GM12878 (cell line): Measurements from ENCODE around the gene NHEJ1.

Source experiments
- EP300 ChIP-seq, 2 experiments: fragments of 150-350 bp in 1 of 2; IDR thresholded peaks; 2 replicates each; pipeline ENCODE4 v1.6.1; 2011 to 2012; ENCODE audit warnings: low read depth in 2 of 2, low read length in 2 of 2, borderline replicate concordance in 1 of 2, improper control_type of control experiment in 1 of 2, inconsistent platforms in 1 of 2; ENCODE audit not compliant: control insufficient read depth in 1 of 2
- HDAC2 ChIP-seq: fragments of 200-600 bp; sonication (generic); IDR thresholded peaks from 2 replicates; pipeline ENCODE4 v1.6.1; 2017
- JUND ChIP-seq: IDR thresholded peaks from 2 replicates; pipeline ENCODE4 v1.6.1; 2012; ENCODE audit warnings: low read depth, mild to moderate bottlenecking, low read length, improper control_type of control experiment, moderate library complexity
- NR2C2 ChIP-seq: IDR thresholded peaks from 2 replicates; pipeline ENCODE4 v1.6.1; 2011; ENCODE audit warnings: borderline replicate concordance, low read depth; ENCODE audit not compliant: control insufficient read depth, insufficient read length
- POLR2A ChIP-seq: IDR thresholded peaks from 2 replicates; pipeline ENCODE4 v1.6.1; 2011; ENCODE audit warnings: low read depth, mild to moderate bottlenecking, low read length
- RAD51 ChIP-seq: fragments of 450-650 bp; IDR thresholded peaks from 2 replicates; pipeline ENCODE4 v1.6.1; 2016; ENCODE audit warnings: moderate library complexity, mild to moderate bottlenecking, inconsistent platforms
- STAT1 ChIP-seq: fragments of 450-650 bp; conservative IDR thresholded peaks from 2 replicates; pipeline ENCODE4 v1.6.1; 2014; ENCODE audit warnings: antibody characterized with exemption, mild to moderate bottlenecking
- ZZZ3 ChIP-seq: IDR thresholded peaks from 2 replicates; pipeline ENCODE4 v1.6.1; 2011; ENCODE audit warnings: low read depth; ENCODE audit not compliant: control insufficient read depth, insufficient read length
- TF ChIP-seq, protein P1 (sequence below): IDR thresholded peaks from 2 replicates; pipeline ENCODE4 v1.6.1; 2012; ENCODE audit warnings: low read depth, low read length, improper control_type of control experiment
- TF ChIP-seq, protein P2 (sequence below): IDR thresholded peaks from 2 replicates; pipeline ENCODE4 v1.6.1; 2012; ENCODE audit warnings: low read length, inconsistent platforms
- TF ChIP-seq, protein P3 (sequence below), 3 experiments: IDR thresholded peaks in 2 of 3; conservative IDR thresholded peaks in 1 of 3; 2 replicates each; pipeline ENCODE4 v1.5.1; 2011; ENCODE audit warnings: low read depth in 3 of 3, low read length in 3 of 3, mild to moderate bottlenecking in 3 of 3, control low read depth in 2 of 3, moderate library complexity in 2 of 3, inconsistent platforms in 1 of 3, mixed read lengths in 1 of 3; ENCODE audit not compliant: control insufficient read depth in 2 of 3, insufficient read depth in 1 of 3; ENCODE audit errors: extremely low read depth in 1 of 3

DNA sequence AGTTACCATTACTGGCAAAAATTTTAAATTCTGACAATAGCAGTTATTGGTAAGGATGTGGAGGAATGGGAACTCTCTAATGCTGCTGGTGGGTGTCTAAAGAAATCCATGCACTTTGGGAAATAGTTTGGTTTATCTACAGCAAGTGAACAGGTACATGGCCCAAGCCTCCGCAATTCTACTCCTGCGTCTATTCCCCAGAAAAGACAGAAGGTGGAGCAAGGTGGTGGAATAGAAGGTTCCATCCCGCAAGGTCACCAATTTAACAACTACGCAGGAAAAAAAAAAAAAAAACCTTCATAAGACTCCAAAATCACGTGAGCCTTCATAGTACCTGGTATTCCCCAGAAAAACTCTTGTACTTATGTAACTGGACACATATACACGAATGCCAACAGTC lies 125.8 kb downstream of the NHEJ1 start:
- no peak for TF ChIP-seq EP300 (IDR thresholded peaks at IDR 0.05; ENCODE audit: borderline replicate concordance in 1 of 2, control insufficient read depth in 1 of 2, low read depth in 2 of 2, low read length in 2 of 2)
- no peak for TF ChIP-seq JUND
- TF ChIP-seq POLR2A = no peak
- TF ChIP-seq HDAC2 = no peak
- TF ChIP-seq STAT1 = no peak
- no peak for TF ChIP-seq RAD51
- TF ChIP-seq, protein P1, sequence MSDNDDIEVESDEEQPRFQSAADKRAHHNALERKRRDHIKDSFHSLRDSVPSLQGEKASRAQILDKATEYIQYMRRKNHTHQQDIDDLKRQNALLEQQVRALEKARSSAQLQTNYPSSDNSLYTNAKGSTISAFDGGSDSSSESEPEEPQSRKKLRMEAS = no peak
- no peak for TF ChIP-seq ZZZ3
- TF ChIP-seq, protein P2, sequence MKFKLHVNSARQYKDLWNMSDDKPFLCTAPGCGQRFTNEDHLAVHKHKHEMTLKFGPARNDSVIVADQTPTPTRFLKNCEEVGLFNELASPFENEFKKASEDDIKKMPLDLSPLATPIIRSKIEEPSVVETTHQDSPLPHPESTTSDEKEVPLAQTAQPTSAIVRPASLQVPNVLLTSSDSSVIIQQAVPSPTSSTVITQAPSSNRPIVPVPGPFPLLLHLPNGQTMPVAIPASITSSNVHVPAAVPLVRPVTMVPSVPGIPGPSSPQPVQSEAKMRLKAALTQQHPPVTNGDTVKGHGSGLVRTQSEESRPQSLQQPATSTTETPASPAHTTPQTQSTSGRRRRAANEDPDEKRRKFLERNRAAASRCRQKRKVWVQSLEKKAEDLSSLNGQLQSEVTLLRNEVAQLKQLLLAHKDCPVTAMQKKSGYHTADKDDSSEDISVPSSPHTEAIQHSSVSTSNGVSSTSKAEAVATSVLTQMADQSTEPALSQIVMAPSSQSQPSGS = no peak
- TF ChIP-seq, protein P3, sequence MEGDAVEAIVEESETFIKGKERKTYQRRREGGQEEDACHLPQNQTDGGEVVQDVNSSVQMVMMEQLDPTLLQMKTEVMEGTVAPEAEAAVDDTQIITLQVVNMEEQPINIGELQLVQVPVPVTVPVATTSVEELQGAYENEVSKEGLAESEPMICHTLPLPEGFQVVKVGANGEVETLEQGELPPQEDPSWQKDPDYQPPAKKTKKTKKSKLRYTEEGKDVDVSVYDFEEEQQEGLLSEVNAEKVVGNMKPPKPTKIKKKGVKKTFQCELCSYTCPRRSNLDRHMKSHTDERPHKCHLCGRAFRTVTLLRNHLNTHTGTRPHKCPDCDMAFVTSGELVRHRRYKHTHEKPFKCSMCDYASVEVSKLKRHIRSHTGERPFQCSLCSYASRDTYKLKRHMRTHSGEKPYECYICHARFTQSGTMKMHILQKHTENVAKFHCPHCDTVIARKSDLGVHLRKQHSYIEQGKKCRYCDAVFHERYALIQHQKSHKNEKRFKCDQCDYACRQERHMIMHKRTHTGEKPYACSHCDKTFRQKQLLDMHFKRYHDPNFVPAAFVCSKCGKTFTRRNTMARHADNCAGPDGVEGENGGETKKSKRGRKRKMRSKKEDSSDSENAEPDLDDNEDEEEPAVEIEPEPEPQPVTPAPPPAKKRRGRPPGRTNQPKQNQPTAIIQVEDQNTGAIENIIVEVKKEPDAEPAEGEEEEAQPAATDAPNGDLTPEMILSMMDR (IDR thresholded peaks at IDR 0.05 in 2 of 3, conservative IDR thresholded peaks at IDR 0.05 in 1 of 3; ENCODE audit: control insufficient read depth in 2 of 3, extremely low read depth in 1 of 3, insufficient read depth in 1 of 3, low read depth in 3 of 3, low read length in 3 of 3) = no peak
- TF ChIP-seq NR2C2 = no peak
